Stomach (tissue), 9 donors: ENCODE data around the gene SFMBT2. TPM values are rescaled to one million over a fixed set of nuclear protein-coding genes. Genes with fewer than 3 reads are reported as not detected.

ENCODE experiments used
- DNase-seq, 2 donors: peaks; one replicate each; pipeline versions ENCODE4 v3.0.0 to v3.0.0-alpha.2; 2013 to 2019
- H3K27ac ChIP-seq, 5 donors: fragments of 200-600 bp in 4 of 5; sonication (generic) in 4 of 5; one replicate each; pipeline ENCODE4 v1.5.1; 2013 to 2019; ENCODE audit warnings: mild to moderate bottlenecking in 1 of 5, moderate library complexity in 1 of 5
- H3K27me3 ChIP-seq, 3 donors: fragments of 200-600 bp; sonication (generic); one replicate each; pipeline ENCODE4 v1.5.1; 2017 to 2019; ENCODE audit warnings: mixed run types in 1 of 3
- H3K36me3 ChIP-seq, 4 donors: fragments of 200-600 bp; sonication (generic); 1 replicate in 3 of 4; 2 replicates in 1 of 4; pipeline ENCODE4 v1.5.1; 2016 to 2019
- H3K4me1 ChIP-seq, 4 donors: fragments of 200-600 bp; sonication (generic); one replicate each; pipeline ENCODE4 v1.5.1; 2016 to 2019
- H3K4me3 ChIP-seq, 4 donors: fragments of 200-600 bp; sonication (generic) in 3 of 4; one replicate each; pipeline ENCODE4 v1.5.1; 2016 to 2019; ENCODE audit warnings: mild to moderate bottlenecking in 1 of 4
- H3K9me3 ChIP-seq, 4 donors: fragments of 200-600 bp; sonication (generic); one replicate each; pipeline ENCODE4 v1.5.1; 2016 to 2019
- EP300 ChIP-seq: sonication (generic); formaldehyde crosslinking; IDR thresholded peaks from one replicate; pipeline ENCODE4 v1.6.1; 2017; ENCODE audit warnings: antibody characterized with exemption
- POLR2A ChIP-seq, 4 donors: fragments of 450-650 bp; IDR thresholded peaks; one replicate each; pipeline ENCODE4 v1.6.1; 2016; ENCODE audit warnings: antibody characterized with exemption in 4 of 4, control low read depth in 2 of 4, mild to moderate bottlenecking in 1 of 4, moderate library complexity in 1 of 4
- POLR2AphosphoS5 ChIP-seq, 3 donors: sonication (generic); formaldehyde crosslinking; IDR thresholded peaks; one replicate each; pipeline ENCODE4 v1.6.1; 2016; ENCODE audit warnings: antibody characterized with exemption in 3 of 3
- WGBS, 5 donors: extraction: QIAGEN DNeasy Blood & Tissue Kit in 3 of 5; methylation state at CpG; one replicate each; pipeline versions ENCODE4 v1.1.5 to v1.1.7; 2013 to 2018; 5-methylcytosine and 5-hydroxymethylcytosine counted together
- intact Hi-C: fragments of 100-400 bp; cut with DNase I; formaldehyde crosslinking; loops from one replicate; pipeline ENCODE4 v1.15.1; 2023; ENCODE audit warnings: low total_unique reads
- polyA plus RNA-seq, 3 donors: library from polyadenylated mRNA; stranded (reverse); fragments of 200-250 nt; gene quantifications; one replicate each; pipeline ENCODE4 v1.2.3, GENCODE V29; 2013
- total RNA-seq, 5 donors: library from RNA; depleted of rRNA; stranded (reverse); fragments of >200 nt; gene quantifications; one replicate each; pipeline versions ENCODE4 v1.1.0 to v1.2.3, GENCODE V29; 2014 to 2016
- TF ChIP-seq, protein P1 (sequence below), 7 experiments: fragments of 450-650 bp in 4 of 7; fragments of 200-600 bp in 3 of 7; sonication (generic) in 3 of 7; IDR thresholded peaks; one replicate each; pipeline ENCODE4 v1.5.1; 2016 to 2019; ENCODE audit warnings: antibody characterized with exemption in 7 of 7, control low read depth in 2 of 7, mild to moderate bottlenecking in 1 of 7
- donor health status: healthy with polysubstance abuse.
- donor health status: Bipolar disorder and iron deficiency.
- donor health status: healthy.

The SFMBT2 gene
- total and polyA plus RNA-seq, 8 donors: 0.90 to 17.3 (median 5.0) TPM

GRCh38 chr10:7428673-7429350 lies 18.0 kb upstream of the SFMBT2 start:
- Histone ChIP-seq H3K27me3 (peaks cover 0 to 10% (median 0%) of the 10 kb centered on the region in 3 donors), H3K27ac (no peak overlapping the region), H3K4me3 (no peak overlapping the region), H3K9me3 (no peaks in the 10 kb centered on the region), H3K36me3 (no peaks in the 10 kb centered on the region), H3K4me1 (peaks cover 0 to 8% (median 4%) of the 10 kb centered on the region in 4 donors)
- no peak for DNase-seq
- intact Hi-C loops: no loop called here
- TF ChIP-seq POLR2A (IDR thresholded peaks at IDR 0.05): no peak
- no peak for TF ChIP-seq POLR2AphosphoS5 (IDR thresholded peaks at IDR 0.05)
- TF ChIP-seq, protein P1, sequence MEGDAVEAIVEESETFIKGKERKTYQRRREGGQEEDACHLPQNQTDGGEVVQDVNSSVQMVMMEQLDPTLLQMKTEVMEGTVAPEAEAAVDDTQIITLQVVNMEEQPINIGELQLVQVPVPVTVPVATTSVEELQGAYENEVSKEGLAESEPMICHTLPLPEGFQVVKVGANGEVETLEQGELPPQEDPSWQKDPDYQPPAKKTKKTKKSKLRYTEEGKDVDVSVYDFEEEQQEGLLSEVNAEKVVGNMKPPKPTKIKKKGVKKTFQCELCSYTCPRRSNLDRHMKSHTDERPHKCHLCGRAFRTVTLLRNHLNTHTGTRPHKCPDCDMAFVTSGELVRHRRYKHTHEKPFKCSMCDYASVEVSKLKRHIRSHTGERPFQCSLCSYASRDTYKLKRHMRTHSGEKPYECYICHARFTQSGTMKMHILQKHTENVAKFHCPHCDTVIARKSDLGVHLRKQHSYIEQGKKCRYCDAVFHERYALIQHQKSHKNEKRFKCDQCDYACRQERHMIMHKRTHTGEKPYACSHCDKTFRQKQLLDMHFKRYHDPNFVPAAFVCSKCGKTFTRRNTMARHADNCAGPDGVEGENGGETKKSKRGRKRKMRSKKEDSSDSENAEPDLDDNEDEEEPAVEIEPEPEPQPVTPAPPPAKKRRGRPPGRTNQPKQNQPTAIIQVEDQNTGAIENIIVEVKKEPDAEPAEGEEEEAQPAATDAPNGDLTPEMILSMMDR (IDR thresholded peaks at IDR 0.05): no peak
- no peak for TF ChIP-seq EP300
- WGBS, 5 donors: 56 to 79% (median 60%) methylated on average over 5 of the region's 5 CpGs

- Histone ChIP-seq H3K36me3 (no peaks in the 10 kb centered on the region), H3K27ac (no peak overlapping the region), H3K9me3 (no peaks in the 10 kb centered on the region), H3K27me3 (peaks cover 0 to 25% (median 3%) of the 10 kb centered on the region in 3 donors), H3K4me3 (no peak overlapping the region), H3K4me1 (no peaks in the 10 kb centered on the region)
- TF ChIP-seq EP300 (no peak), POLR2AphosphoS5 (IDR thresholded peaks at IDR 0.05) (no peak), POLR2A (IDR thresholded peaks at IDR 0.05) (no peak)
- TF ChIP-seq, protein P1 (IDR thresholded peaks at IDR 0.05): no peak
- 75 to 88% (median 79%) methylated on average over 4 of the region's 4 CpGs for WGBS, 5 donors
- intact Hi-C loops: no loop called here
- DNase-seq: no peak
Observed at GRCh38 chr10:7426349-7426748, 15.5 kb upstream of the SFMBT2 start.

GRCh38 chr10:7425691-7426090 lies 14.9 kb upstream of the SFMBT2 start:
- Histone ChIP-seq H3K27ac (no peak overlapping the region), H3K4me3 (no peak overlapping the region), H3K36me3 (no peaks in the 10 kb centered on the region), H3K9me3 (no peaks in the 10 kb centered on the region), H3K4me1 (no peaks in the 10 kb centered on the region), H3K27me3 (peaks cover 0 to 25% (median 3%) of the 10 kb centered on the region in 3 donors)
- 91 to 99% (median 94%) methylated on average over 5 of the region's 5 CpGs for WGBS, 5 donors
- intact Hi-C loops: no loop called here
- TF ChIP-seq, protein P1 (IDR thresholded peaks at IDR 0.05): no peak
- no peak for TF ChIP-seq POLR2A (IDR thresholded peaks at IDR 0.05)
- TF ChIP-seq EP300: no peak
- no peak for TF ChIP-seq POLR2AphosphoS5 (IDR thresholded peaks at IDR 0.05)
- no peak for DNase-seq

DNA sequence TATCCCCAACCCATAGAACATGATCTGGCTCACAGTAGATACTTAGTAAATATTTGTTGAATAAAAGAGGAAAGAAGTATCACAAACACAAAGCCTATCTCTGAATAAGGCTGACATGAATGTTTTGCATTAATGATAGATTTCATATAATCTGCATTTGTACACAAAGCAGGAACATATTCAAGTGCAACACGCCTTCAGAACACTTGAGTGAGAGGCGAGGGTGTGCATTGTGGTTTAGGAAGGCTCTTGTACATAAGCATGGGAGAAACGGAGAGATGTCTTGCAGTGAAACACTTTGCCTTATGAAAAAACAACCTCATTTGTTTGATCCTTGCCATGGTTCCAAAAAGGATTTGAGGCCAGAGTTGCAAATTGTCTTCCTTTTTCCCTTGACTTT lies 14.1 kb upstream of the SFMBT2 start:
- intact Hi-C loops: no loop called here
- 45 to 69% (median 55%) methylated on average over 3 of the region's 3 CpGs for WGBS, 5 donors

More for the DNA sequence above, 14.1 kb upstream of the SFMBT2 start:
- Histone ChIP-seq H3K36me3 (no peaks in the 10 kb centered on the region), H3K9me3 (no peaks in the 10 kb centered on the region), H3K4me3 (no peak overlapping the region), H3K4me1 (no peaks in the 10 kb centered on the region), H3K27me3 (peaks cover 0 to 25% (median 3%) of the 10 kb centered on the region in 3 donors), H3K27ac (no peak overlapping the region)
- TF ChIP-seq POLR2A (IDR thresholded peaks at IDR 0.05) (no peak), POLR2AphosphoS5 (IDR thresholded peaks at IDR 0.05) (no peak), EP300 (no peak)
- TF ChIP-seq, protein P1 (IDR thresholded peaks at IDR 0.05): no peak
- no peak for DNase-seq
